WI38 (cell line): ENCODE results near the gene TEAD4.

Experiments used
- H3K4me3 ChIP-seq: 2 replicates; pipeline ENCODE4 v1.5.1; 2011; ENCODE audit warnings: low read depth, mild to moderate bottlenecking, control low read depth, low read length
- TF ChIP-seq, protein P1 (sequence below): IDR thresholded peaks from 2 replicates; pipeline ENCODE4 v1.5.1; 2012; ENCODE audit warnings: low read depth, mild to moderate bottlenecking, control low read depth, low read length

TEAD4 gene

DNA sequence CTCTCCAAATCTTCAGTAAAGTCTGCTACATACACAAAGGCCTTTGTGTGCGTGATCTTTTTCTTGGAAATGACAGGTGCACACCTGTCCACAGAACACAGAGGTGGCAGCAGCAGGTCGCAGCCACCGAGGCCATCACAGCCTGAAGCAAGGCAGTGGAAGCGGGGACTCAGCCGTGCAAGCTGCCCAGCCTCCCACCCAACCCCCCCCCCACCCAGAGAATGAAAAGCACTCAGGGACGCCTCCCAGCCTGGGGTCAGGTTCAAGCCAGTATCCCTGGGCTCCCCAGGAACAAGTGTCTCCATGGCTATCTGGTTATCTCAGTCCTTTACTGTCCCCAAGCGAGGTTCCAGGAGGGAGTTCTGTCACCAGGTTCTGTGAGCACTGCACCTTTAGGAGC, 86.8 kb downstream of the TEAD4 start:
- TF ChIP-seq, protein P1, sequence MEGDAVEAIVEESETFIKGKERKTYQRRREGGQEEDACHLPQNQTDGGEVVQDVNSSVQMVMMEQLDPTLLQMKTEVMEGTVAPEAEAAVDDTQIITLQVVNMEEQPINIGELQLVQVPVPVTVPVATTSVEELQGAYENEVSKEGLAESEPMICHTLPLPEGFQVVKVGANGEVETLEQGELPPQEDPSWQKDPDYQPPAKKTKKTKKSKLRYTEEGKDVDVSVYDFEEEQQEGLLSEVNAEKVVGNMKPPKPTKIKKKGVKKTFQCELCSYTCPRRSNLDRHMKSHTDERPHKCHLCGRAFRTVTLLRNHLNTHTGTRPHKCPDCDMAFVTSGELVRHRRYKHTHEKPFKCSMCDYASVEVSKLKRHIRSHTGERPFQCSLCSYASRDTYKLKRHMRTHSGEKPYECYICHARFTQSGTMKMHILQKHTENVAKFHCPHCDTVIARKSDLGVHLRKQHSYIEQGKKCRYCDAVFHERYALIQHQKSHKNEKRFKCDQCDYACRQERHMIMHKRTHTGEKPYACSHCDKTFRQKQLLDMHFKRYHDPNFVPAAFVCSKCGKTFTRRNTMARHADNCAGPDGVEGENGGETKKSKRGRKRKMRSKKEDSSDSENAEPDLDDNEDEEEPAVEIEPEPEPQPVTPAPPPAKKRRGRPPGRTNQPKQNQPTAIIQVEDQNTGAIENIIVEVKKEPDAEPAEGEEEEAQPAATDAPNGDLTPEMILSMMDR: no peak

DNA sequence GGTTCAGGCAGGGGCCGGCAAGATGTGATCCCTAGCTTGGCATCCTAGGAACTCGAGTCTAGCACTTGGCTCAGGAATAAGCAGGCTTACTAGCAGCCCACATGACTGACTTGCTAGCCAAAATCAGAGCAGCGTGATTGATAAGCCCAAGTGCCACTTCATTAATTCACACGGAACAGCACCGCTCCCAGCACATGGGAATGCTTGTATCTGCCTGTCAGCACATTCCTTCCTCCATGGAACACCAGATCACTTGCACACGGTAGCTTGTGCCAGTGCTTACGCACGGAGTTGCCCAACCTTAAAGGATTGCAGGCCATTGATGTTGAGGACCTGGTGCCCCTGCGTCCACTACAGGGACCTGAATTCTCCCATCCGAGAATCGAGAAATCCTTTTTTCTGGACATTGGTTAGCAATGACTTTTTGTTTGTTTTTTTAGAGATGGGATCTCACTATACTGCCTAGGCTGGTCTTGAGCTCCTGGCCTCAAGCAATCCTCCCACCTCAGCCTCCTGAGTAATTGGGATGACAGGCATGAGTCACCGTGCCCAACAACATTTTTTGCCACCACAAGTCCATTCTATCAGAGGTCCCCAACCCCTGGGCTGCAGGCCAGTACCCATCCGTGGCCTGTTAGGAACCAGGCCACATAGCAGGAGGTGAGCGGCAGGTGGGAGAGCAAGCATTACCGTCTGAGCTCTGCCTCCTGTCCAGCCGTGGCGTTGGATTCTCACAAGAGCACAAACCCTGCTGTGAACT, 87.4 kb downstream of the TEAD4 start:
- TF ChIP-seq, protein P1: no peak
- no peak overlapping the region for H3K4me3 ChIP-seq

More for the DNA sequence above, 86.8 kb downstream of the TEAD4 start:
- H3K4me3 ChIP-seq: no peak overlapping the region

DNA sequence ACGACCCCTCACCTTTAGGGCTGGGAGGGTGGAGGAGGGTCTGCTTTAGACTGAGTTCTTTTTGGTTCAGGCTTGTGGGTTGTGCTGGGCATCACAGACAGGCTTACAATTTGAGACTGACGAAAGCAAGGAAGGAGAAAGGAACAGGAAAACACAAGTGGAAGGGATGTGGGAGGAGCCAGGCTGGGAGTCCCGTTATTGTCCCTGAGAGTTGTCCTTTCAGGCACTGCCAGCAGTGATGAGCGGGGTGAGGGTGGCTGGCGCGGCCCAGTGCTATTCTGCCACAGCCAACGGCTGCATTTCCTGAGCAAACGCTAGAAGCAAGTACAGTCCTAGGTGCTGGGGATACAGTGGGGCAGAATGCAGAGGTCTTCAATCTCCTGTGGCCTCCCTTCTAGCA, 88.8 kb downstream of the TEAD4 start:
- TF ChIP-seq, protein P1: no peak
- H3K4me3 ChIP-seq: no peak overlapping the region

DNA sequence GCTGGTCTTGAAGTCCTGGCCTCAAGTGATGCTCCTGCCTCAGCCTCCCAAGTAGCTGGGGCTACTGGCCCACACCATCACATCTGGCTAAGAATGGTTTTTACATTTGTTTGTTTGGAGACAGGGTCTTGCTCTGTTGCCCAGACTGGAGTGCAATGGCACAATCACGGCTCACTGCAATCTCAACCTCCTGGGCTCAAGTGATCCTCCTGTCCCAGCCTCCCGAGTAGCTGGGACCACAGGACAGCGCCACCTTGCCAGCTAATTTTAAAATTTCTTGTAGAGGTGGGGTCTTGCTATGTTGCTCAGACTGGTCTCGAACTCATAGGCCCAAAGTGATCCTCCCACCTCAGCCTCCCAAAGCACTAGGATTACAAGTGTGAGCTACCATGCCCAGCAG, 89.3 kb downstream of the TEAD4 start:
- TF ChIP-seq, protein P1: no peak
- H3K4me3 ChIP-seq: no peak overlapping the region

DNA sequence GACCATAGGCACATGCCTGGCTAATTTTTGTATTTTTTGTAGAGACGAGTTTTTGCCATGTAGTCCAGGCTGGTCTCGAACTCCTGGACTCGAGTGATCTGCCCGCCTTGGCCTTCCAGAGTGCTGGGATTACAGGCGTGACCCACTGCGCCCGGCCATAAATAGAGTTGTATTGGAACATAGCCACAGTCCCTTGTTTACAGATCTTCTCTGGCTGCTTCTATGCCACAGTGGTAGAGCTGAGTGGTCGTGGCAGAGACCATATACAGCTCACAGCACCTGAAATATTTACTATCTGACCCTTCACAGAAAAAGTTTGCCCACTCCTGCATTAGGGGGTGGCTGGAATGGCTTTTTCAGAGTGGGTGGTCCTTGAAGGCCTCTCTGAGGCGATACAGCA, 90.0 kb downstream of the TEAD4 start:
- H3K4me3 ChIP-seq: no peak overlapping the region
- TF ChIP-seq, protein P1: no peak

DNA sequence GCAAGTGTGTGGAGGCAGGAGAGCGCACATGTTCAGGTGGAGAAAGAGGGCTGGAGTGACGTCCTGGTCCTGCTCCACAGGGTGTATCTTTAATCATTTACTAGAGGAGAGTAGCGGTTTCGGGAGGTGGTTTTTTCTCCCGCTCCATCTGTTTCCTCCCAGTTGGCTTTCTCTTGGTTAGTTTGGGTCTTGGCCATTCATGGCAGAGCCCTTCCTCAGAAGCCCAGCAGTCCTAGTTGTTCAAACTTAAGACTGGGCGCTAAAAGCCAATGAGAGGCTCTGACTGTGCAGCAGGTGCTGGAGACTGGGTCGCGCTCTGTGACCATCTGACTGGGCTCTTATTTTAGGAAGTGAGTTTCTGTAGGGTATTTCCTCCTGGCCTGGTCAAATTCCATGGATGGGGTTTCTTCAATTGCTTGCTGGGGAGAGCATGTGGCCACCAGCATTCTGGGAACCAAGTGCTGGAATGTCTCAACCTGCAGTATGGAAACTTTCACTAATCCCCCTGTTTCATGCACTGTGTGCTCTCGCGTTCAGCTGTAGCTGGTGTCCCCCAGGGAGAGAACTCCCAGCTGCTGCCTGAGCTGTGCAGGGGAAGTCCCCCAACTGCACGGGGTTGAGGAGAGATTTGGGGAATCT, 90.5 kb downstream of the TEAD4 start:
- H3K4me3 ChIP-seq: no peak overlapping the region
- TF ChIP-seq, protein P1: no peak

DNA sequence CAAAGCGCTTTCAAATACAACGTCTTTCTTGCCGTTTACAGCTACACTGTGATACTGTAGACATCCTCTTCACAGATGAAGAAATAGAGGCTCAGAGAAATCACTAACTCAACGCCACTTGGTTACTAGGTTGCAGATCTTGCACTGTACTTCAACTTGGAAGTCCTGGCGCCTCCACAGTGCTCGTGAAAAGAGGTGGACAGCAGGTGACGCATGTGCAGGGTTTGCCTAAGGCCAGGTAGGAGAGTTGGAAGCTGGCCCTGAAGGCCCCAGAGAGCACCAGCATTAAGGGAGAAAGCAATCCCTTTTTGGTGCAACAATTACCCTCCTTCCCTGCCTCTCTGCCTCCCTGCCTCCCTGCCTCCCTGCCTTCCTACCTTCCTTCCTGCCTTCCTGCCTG, 95.2 kb downstream of the TEAD4 start:
- TF ChIP-seq, protein P1: no peak
- no peak overlapping the region for H3K4me3 ChIP-seq
